ENCODE data around the gene SFXN4. TPM values are rescaled to one million over a fixed set of nuclear protein-coding genes. Genes with fewer than 3 reads are reported as not detected.

The SFXN4 gene
- total and polyA plus RNA-seq, 2 experiments from 2014 or later: 18.6 to 22.3 TPM

- H3K4me3 Mint-ChIP-seq: no peak overlapping the region
- no peaks in the 10 kb centered on the region for H3K9me2 ChIP-seq (ENCODE audit: insufficient read depth)
- H3F3A ChIP-seq (replicated peaks; ENCODE audit: low read depth): no peaks in the 10 kb centered on the region
- H3K36me3 ChIP-seq (ENCODE audit: insufficient read depth): no peaks in the 10 kb centered on the region
- peaks cover 3% of the 10 kb centered on the region for H3K27me3 Mint-ChIP-seq (ENCODE audit: insufficient read depth, low read depth, poor library complexity)
- no peak overlapping the region for H3K4me2 ChIP-seq
- no peak for DNase-seq (ENCODE audit: low spot score)
- no peak overlapping the region for H2AFZ ChIP-seq
- no peak for ATAC-seq
- H4K20me1 ChIP-seq (replicated peaks; ENCODE audit: insufficient read depth): peaks cover 2% of the 10 kb centered on the region; the same call in 1 of the 2 replicates
- no peaks in the 10 kb centered on the region for H3K27me3 ChIP-seq (ENCODE audit: insufficient read depth)
- H3K79me2 ChIP-seq (replicated peaks; ENCODE audit: insufficient read depth): peaks cover 11% of the 10 kb centered on the region
- TF ChIP-seq JUNB (IDR thresholded peaks at IDR 0.05; ENCODE audit: unreplicated experiment): no peak
- TF ChIP-seq, protein P1, sequence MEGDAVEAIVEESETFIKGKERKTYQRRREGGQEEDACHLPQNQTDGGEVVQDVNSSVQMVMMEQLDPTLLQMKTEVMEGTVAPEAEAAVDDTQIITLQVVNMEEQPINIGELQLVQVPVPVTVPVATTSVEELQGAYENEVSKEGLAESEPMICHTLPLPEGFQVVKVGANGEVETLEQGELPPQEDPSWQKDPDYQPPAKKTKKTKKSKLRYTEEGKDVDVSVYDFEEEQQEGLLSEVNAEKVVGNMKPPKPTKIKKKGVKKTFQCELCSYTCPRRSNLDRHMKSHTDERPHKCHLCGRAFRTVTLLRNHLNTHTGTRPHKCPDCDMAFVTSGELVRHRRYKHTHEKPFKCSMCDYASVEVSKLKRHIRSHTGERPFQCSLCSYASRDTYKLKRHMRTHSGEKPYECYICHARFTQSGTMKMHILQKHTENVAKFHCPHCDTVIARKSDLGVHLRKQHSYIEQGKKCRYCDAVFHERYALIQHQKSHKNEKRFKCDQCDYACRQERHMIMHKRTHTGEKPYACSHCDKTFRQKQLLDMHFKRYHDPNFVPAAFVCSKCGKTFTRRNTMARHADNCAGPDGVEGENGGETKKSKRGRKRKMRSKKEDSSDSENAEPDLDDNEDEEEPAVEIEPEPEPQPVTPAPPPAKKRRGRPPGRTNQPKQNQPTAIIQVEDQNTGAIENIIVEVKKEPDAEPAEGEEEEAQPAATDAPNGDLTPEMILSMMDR (conservative IDR thresholded peaks at IDR 0.05; ENCODE audit: low read depth in 2 of 2): no peak
- TF ChIP-seq ETS1 (IDR thresholded peaks at IDR 0.05): no peak
- no peak overlapping the region for H3K27ac ChIP-seq (ENCODE audit: low read depth)
- H3K4me1 Mint-ChIP-seq: peaks cover 4% of the 10 kb centered on the region
- no peaks in the 10 kb centered on the region for H3K9me3 Mint-ChIP-seq
- no peak overlapping the region for H3K27ac Mint-ChIP-seq
- H3K36me3 Mint-ChIP-seq (ENCODE audit: low read depth): no peaks in the 10 kb centered on the region
- no peaks in the 10 kb centered on the region for H3K4me1 ChIP-seq (ENCODE audit: insufficient read depth)
- no peak overlapping the region for H3K4me3 ChIP-seq
These were observed 64.9 kb downstream of the SFXN4 start for GRCh38 chr10:119100434-119101238.

- no peaks in the 10 kb centered on the region for H3K9me3 Mint-ChIP-seq
- H3K36me3 ChIP-seq (ENCODE audit: insufficient read depth): no peaks in the 10 kb centered on the region
- DNase-seq (ENCODE audit: low spot score) (no peak), ATAC-seq (no peak)
- no peaks in the 10 kb centered on the region for H3K36me3 Mint-ChIP-seq (ENCODE audit: low read depth)
- peaks cover 2% of the 10 kb centered on the region for H3K27me3 Mint-ChIP-seq (ENCODE audit: insufficient read depth, low read depth, poor library complexity)
- no peak overlapping the region for H3K4me3 Mint-ChIP-seq
- H4K20me1 ChIP-seq (replicated peaks; ENCODE audit: insufficient read depth): no peaks in the 10 kb centered on the region
- no peaks in the 10 kb centered on the region for H3K27me3 ChIP-seq (ENCODE audit: insufficient read depth)
- no peaks in the 10 kb centered on the region for H3K4me1 ChIP-seq (ENCODE audit: insufficient read depth)
- H3F3A ChIP-seq (replicated peaks; ENCODE audit: low read depth): no peaks in the 10 kb centered on the region
- H2AFZ ChIP-seq: no peak overlapping the region
- H3K4me2 ChIP-seq: no peak overlapping the region
- no peak overlapping the region for H3K4me3 ChIP-seq
- no peak overlapping the region for H3K27ac ChIP-seq (ENCODE audit: low read depth)
- H3K9me2 ChIP-seq (ENCODE audit: insufficient read depth): no peaks in the 10 kb centered on the region
- no peak overlapping the region for H3K27ac Mint-ChIP-seq
- no peaks in the 10 kb centered on the region for H3K79me2 ChIP-seq (replicated peaks; ENCODE audit: insufficient read depth)
- peaks cover 3% of the 10 kb centered on the region for H3K4me1 Mint-ChIP-seq
- TF ChIP-seq ZNF331 (CRISPR knock-in tag; IDR thresholded peaks at IDR 0.05; ENCODE audit: low read depth): no peak
- TF ChIP-seq, protein P1 (conservative IDR thresholded peaks at IDR 0.05; ENCODE audit: low read depth in 2 of 2): no peak
- no peak for TF ChIP-seq STAT1 (IDR thresholded peaks at IDR 0.05; ENCODE audit: unreplicated experiment)
- TF ChIP-seq, protein P2, sequence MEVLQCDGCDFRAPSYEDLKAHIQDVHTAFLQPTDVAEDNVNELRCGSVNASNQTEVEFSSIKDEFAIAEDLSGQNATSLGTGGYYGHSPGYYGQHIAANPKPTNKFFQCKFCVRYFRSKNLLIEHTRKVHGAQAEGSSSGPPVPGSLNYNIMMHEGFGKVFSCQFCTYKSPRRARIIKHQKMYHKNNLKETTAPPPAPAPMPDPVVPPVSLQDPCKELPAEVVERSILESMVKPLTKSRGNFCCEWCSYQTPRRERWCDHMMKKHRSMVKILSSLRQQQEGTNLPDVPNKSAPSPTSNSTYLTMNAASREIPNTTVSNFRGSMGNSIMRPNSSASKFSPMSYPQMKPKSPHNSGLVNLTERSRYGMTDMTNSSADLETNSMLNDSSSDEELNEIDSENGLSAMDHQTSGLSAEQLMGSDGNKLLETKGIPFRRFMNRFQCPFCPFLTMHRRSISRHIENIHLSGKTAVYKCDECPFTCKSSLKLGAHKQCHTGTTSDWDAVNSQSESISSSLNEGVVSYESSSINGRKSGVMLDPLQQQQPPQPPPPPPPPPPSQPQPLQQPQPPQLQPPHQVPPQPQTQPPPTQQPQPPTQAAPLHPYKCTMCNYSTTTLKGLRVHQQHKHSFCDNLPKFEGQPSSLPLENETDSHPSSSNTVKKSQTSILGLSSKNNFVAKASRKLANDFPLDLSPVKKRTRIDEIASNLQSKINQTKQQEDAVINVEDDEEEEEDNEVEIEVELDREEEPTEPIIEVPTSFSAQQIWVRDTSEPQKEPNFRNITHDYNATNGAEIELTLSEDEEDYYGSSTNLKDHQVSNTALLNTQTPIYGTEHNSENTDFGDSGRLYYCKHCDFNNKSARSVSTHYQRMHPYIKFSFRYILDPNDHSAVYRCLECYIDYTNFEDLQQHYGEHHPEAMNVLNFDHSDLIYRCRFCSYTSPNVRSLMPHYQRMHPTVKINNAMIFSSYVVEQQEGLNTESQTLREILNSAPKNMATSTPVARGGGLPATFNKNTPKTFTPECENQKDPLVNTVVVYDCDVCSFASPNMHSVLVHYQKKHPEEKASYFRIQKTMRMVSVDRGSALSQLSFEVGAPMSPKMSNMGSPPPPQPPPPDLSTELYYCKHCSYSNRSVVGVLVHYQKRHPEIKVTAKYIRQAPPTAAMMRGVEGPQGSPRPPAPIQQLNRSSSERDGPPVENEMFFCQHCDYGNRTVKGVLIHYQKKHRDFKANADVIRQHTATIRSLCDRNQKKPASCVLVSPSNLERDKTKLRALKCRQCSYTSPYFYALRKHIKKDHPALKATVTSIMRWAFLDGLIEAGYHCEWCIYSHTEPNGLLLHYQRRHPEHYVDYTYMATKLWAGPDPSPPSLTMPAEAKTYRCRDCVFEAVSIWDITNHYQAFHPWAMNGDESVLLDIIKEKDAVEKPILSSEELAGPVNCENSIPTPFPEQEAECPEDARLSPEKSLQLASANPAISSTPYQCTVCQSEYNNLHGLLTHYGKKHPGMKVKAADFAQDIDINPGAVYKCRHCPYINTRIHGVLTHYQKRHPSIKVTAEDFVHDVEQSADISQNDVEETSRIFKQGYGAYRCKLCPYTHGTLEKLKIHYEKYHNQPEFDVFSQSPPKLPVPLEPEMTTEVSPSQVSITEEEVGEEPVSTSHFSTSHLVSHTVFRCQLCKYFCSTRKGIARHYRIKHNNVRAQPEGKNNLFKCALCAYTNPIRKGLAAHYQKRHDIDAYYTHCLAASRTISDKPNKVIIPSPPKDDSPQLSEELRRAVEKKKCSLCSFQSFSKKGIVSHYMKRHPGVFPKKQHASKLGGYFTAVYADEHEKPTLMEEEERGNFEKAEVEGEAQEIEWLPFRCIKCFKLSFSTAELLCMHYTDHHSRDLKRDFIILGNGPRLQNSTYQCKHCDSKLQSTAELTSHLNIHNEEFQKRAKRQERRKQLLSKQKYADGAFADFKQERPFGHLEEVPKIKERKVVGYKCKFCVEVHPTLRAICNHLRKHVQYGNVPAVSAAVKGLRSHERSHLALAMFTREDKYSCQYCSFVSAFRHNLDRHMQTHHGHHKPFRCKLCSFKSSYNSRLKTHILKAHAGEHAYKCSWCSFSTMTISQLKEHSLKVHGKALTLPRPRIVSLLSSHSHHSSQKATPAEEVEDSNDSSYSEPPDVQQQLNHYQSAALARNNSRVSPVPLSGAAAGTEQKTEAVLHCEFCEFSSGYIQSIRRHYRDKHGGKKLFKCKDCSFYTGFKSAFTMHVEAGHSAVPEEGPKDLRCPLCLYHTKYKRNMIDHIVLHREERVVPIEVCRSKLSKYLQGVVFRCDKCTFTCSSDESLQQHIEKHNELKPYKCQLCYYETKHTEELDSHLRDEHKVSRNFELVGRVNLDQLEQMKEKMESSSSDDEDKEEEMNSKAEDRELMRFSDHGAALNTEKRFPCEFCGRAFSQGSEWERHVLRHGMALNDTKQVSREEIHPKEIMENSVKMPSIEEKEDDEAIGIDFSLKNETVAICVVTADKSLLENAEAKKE (CRISPR knock-in tag; IDR thresholded peaks at IDR 0.05): no peak
- TF ChIP-seq EZH2 (IDR thresholded peaks at IDR 0.05; ENCODE audit: low read depth, unreplicated experiment): no peak
- no peak for TF ChIP-seq CREB1 (CRISPR knock-in tag; IDR thresholded peaks at IDR 0.05; ENCODE audit: low read depth)
These were observed 66.9 kb downstream of the SFXN4 start for GRCh38 chr10:119098576-119098975.
